A673 (cell line): ENCODE measurements around the gene NT5C2.

ENCODE experiments used
- EZH2 ChIP-seq: fragments of 200-600 bp; sonication (generic); IDR thresholded peaks from 2 replicates; pipeline ENCODE4 v1.6.1; 2017; ENCODE audit warnings: borderline replicate concordance, low read depth, mild to moderate bottlenecking, mixed read lengths, antibody characterized with exemption, low read length; ENCODE audit not compliant: poor library complexity, severe bottlenecking
- TF ChIP-seq, protein P1 (sequence below): fragments of 300-800, 200-600 bp; sonication (generic); conservative IDR thresholded peaks from 2 replicates; pipeline ENCODE4 v1.5.1; 2017; ENCODE audit warnings: low read depth, mild to moderate bottlenecking, antibody characterized with exemption, low read length, moderate library complexity, mixed read lengths

DNA sequence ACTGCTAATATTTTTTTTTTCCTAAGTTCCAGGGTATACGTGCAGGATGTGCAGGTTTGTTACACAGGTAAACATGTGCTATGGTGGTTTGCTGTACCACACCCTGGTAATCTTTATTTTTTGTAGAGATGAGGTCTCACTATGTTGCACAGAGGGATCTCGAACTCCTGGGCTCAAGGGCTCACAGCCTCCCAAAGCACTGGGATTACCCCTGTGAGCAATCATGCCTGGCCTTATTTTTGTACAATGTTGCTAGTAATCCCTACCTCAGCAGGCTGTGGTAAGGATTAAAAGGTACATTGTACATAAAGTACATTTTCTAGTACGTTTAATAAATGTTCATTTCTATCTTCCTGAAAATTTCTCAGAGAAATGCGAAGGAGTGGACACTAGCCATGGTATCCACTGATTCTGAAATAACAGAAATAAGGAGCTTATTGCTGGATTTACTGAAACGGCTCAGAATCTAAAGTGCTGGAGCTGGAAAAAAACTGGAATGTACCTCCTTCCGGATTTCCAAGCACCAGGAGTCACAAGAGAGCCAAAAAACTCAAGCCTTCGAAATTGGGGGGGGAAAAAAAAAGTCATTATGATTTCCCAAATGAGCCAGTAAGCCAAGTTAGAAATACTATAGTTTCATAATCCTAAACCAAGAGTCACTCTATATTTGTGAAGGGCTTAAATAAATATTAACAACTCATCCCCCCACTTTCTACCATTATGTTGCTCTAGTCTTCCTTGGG is 69.6 kb downstream of the NT5C2 start:
- TF ChIP-seq, protein P1, sequence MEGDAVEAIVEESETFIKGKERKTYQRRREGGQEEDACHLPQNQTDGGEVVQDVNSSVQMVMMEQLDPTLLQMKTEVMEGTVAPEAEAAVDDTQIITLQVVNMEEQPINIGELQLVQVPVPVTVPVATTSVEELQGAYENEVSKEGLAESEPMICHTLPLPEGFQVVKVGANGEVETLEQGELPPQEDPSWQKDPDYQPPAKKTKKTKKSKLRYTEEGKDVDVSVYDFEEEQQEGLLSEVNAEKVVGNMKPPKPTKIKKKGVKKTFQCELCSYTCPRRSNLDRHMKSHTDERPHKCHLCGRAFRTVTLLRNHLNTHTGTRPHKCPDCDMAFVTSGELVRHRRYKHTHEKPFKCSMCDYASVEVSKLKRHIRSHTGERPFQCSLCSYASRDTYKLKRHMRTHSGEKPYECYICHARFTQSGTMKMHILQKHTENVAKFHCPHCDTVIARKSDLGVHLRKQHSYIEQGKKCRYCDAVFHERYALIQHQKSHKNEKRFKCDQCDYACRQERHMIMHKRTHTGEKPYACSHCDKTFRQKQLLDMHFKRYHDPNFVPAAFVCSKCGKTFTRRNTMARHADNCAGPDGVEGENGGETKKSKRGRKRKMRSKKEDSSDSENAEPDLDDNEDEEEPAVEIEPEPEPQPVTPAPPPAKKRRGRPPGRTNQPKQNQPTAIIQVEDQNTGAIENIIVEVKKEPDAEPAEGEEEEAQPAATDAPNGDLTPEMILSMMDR = no peak
- no peak for TF ChIP-seq EZH2
